Sigmoid colon (tissue), 7 donors: ENCODE results near the gene SNX15. TPM values are rescaled to one million over a fixed set of nuclear protein-coding genes. Genes with fewer than 3 reads are reported as not detected.

Experiments
- DNase-seq: peaks from one replicate; pipeline ENCODE4 v3.0.0-alpha.2; 2019
- H3K27ac ChIP-seq, 4 donors: fragments of 200-600 bp; sonication (generic); one replicate each; pipeline ENCODE4 v1.5.1; 2016 to 2019; ENCODE audit warnings: mild to moderate bottlenecking in 1 of 4
- H3K27me3 ChIP-seq, 3 donors: fragments of 200-600 bp; sonication (generic); one replicate each; pipeline ENCODE4 v1.5.1; 2019; ENCODE audit warnings: mild to moderate bottlenecking in 1 of 3
- H3K36me3 ChIP-seq, 4 donors: fragments of 200-600 bp; sonication (generic); one replicate each; pipeline ENCODE4 v1.5.1; 2016 to 2019
- H3K4me1 ChIP-seq, 4 donors: fragments of 200-600 bp; sonication (generic); one replicate each; pipeline ENCODE4 v1.5.1; 2017 to 2019
- H3K4me3 ChIP-seq, 4 donors: fragments of 200-600 bp; sonication (generic); one replicate each; pipeline ENCODE4 v1.5.1; 2017 to 2019; ENCODE audit warnings: mild to moderate bottlenecking in 2 of 4, moderate library complexity in 1 of 4
- H3K9me3 ChIP-seq, 4 donors: fragments of 200-600 bp in 3 of 4; sonication (generic) in 3 of 4; one replicate each; pipeline versions ENCODE4 v1.5.1 to v1.6.1; 2013 to 2019
- CTCF ChIP-seq, 4 experiments: fragments of 450-650 bp in 3 of 4; fragments of 200-600 bp in 1 of 4; IDR thresholded peaks; one replicate each; pipeline ENCODE4 v1.5.1; 2016 to 2019; ENCODE audit warnings: antibody characterized with exemption in 4 of 4, mild to moderate bottlenecking in 3 of 4, moderate library complexity in 2 of 4
- EP300 ChIP-seq, 4 donors: sonication (generic); formaldehyde crosslinking; IDR thresholded peaks; one replicate each; pipeline ENCODE4 v1.6.1; 2017; ENCODE audit warnings: antibody characterized with exemption in 4 of 4
- POLR2A ChIP-seq, 2 donors: fragments of 450-650 bp; IDR thresholded peaks; one replicate each; pipeline ENCODE4 v1.6.1; 2016; ENCODE audit warnings: antibody characterized with exemption in 2 of 2, mild to moderate bottlenecking in 2 of 2, moderate library complexity in 2 of 2
- POLR2AphosphoS5 ChIP-seq, 4 donors: sonication (generic); formaldehyde crosslinking; IDR thresholded peaks; one replicate each; pipeline ENCODE4 v1.6.1; 2017; ENCODE audit warnings: antibody characterized with exemption in 4 of 4
- WGBS, 2 donors: extraction: QIAGEN DNeasy Blood & Tissue Kit; methylation state at CpG; one replicate each; pipeline ENCODE4 v1.1.7; 2013; 5-methylcytosine and 5-hydroxymethylcytosine counted together
- intact Hi-C: fragments of 100-400 bp; cut with DNase I; formaldehyde crosslinking; loops from one replicate; pipeline ENCODE4 v1.15.1; 2023
- polyA plus RNA-seq, 3 donors: library from polyadenylated mRNA; stranded (reverse); fragments of 200-250 nt; gene quantifications; one replicate each; pipeline ENCODE4 v1.2.3, GENCODE V29; 2013
- total RNA-seq, 4 donors: library from RNA; depleted of rRNA; stranded (reverse); fragments of >200 nt; gene quantifications; one replicate each; pipeline ENCODE4 v1.1.0, GENCODE V29; 2016
- donor health status: healthy with polysubstance abuse.
- donor health status: Bipolar disorder and iron deficiency.
- donor health status: healthy.

SNX15 gene
- total and polyA plus RNA-seq, 7 donors, result 20.1 to 36.6 (median 27.6) TPM

GRCh38 chr11:65056999-65057398, 29.8 kb downstream of the SNX15 start:
- H3K4me3 ChIP-seq, result no peak overlapping the region
- intact Hi-C loops, result no loop called here
- no peak overlapping the region for H3K27ac ChIP-seq
- H3K36me3 ChIP-seq, result no peaks in the 10 kb centered on the region
- no peak for TF ChIP-seq POLR2A (IDR thresholded peaks at IDR 0.05)
- H3K4me1 ChIP-seq, result no peaks in the 10 kb centered on the region
- no peak for DNase-seq
- 93% methylated on average over 6 of the region's 6 CpGs for WGBS, 2 donors
- H3K27me3 ChIP-seq, result no peaks in the 10 kb centered on the region
- no peaks in the 10 kb centered on the region for H3K9me3 ChIP-seq

- intact Hi-C loops, result no loop called here
- Histone ChIP-seq H3K4me3 (no peak overlapping the region), H3K36me3 (no peaks in the 10 kb centered on the region), H3K27me3 (no peaks in the 10 kb centered on the region), H3K9me3 (no peaks in the 10 kb centered on the region), H3K4me1 (no peaks in the 10 kb centered on the region), H3K27ac (no peak overlapping the region)
- WGBS, 2 donors, result 93 to 96% methylated on average over 7 of the region's 7 CpGs
- no peak for DNase-seq
- no peak for TF ChIP-seq POLR2AphosphoS5 (IDR thresholded peaks at IDR 0.05)
- TF ChIP-seq EP300 (IDR thresholded peaks at IDR 0.05), result no peak
- no peak for TF ChIP-seq CTCF (IDR thresholded peaks at IDR 0.05)
- no peak for TF ChIP-seq POLR2A (IDR thresholded peaks at IDR 0.05)
These were observed 30.3 kb downstream of the SNX15 start for GRCh38 chr11:65057526-65057925.

- TF ChIP-seq POLR2A (IDR thresholded peaks at IDR 0.05), result no peak
- no peak for TF ChIP-seq CTCF (IDR thresholded peaks at IDR 0.05)
- TF ChIP-seq EP300 (IDR thresholded peaks at IDR 0.05), result no peak
- no peak for TF ChIP-seq POLR2AphosphoS5 (IDR thresholded peaks at IDR 0.05)
- H3K36me3 ChIP-seq, result no peaks in the 10 kb centered on the region
- H3K27ac ChIP-seq, result no peak overlapping the region
- DNase-seq, result no peak
- no peak overlapping the region for H3K4me3 ChIP-seq
- no peaks in the 10 kb centered on the region for H3K9me3 ChIP-seq
- 73 to 84% methylated on average over 13 of the region's 13 CpGs for WGBS, 2 donors
- H3K27me3 ChIP-seq, result no peaks in the 10 kb centered on the region
- intact Hi-C loops, result no loop called here
- no peaks in the 10 kb centered on the region for H3K4me1 ChIP-seq
These were observed 30.8 kb downstream of the SNX15 start for GRCh38 chr11:65058012-65058411.

- Histone ChIP-seq H3K27ac (no peak within 1 kb of the TSS), H3K4me1 (no peaks in the 10 kb centered on the region), H3K27me3 (no peaks in the 10 kb centered on the region), H3K36me3 (no peaks in the 10 kb centered on the region), H3K9me3 (no peaks in the 10 kb centered on the region), H3K4me3 (no peak within 1 kb of the TSS)
- no peak for TF ChIP-seq CTCF (IDR thresholded peaks at IDR 0.05)
- no peak for TF ChIP-seq POLR2AphosphoS5 (IDR thresholded peaks at IDR 0.05)
- no peak for TF ChIP-seq EP300 (IDR thresholded peaks at IDR 0.05)
- no peak for TF ChIP-seq POLR2A (IDR thresholded peaks at IDR 0.05)
- intact Hi-C loops, result no loop called here
- 57 to 82% methylated on average over 8 of the region's 8 CpGs for WGBS, 2 donors
- DNase-seq, result no peak
These were observed 31.3 kb downstream of the SNX15 start, which contains the start of gene NAALADL1 for GRCh38 chr11:65058419-65059054. NAALADL1 (minus strand) TSS chr11:65058553; CDS start chr11:65058521, 32 bp downstream.

- no peaks in the 10 kb centered on the region for H3K9me3 ChIP-seq
- DNase-seq, result no peak
- no peaks in the 10 kb centered on the region for H3K27me3 ChIP-seq
- no peak overlapping the region for H3K27ac ChIP-seq
- intact Hi-C loops, result no loop called here
- 61 to 89% methylated on average over 3 of the region's 3 CpGs for WGBS, 2 donors
- H3K36me3 ChIP-seq, result no peaks in the 10 kb centered on the region
- TF ChIP-seq CTCF (IDR thresholded peaks at IDR 0.05) (no peak), POLR2A (IDR thresholded peaks at IDR 0.05) (no peak), EP300 (IDR thresholded peaks at IDR 0.05) (no peak), POLR2AphosphoS5 (IDR thresholded peaks at IDR 0.05) (no peak)
- H3K4me3 ChIP-seq, result no peak overlapping the region
- no peaks in the 10 kb centered on the region for H3K4me1 ChIP-seq
These were observed 32.3 kb downstream of the SNX15 start for GRCh38 chr11:65059523-65059922.
